Karpas-422 (cell line): Measurements from ENCODE around the gene SSX2IP. TPM values are rescaled to one million over a fixed set of nuclear protein-coding genes. Genes with fewer than 3 reads are reported as not detected.

ENCODE experiments used
- DNase-seq: peaks from one replicate; pipeline ENCODE4 v3.0.0-alpha.2; 2015
- H2AFZ ChIP-seq: fragments of 200-600 bp; sonication (generic); 2 replicates; pipeline ENCODE4 v1.6.1; 2014; ENCODE audit warnings: antibody characterized with exemption, low read length, mixed read lengths
- H3K27ac ChIP-seq: fragments of 200-600 bp; sonication (generic); 2 replicates; pipeline ENCODE4 v1.5.1; 2014; ENCODE audit warnings: mild to moderate bottlenecking, low read length, moderate library complexity
- H3K27me3 ChIP-seq: fragments of 200-600 bp; sonication (generic); 2 replicates; pipeline ENCODE4 v1.6.1; 2014; ENCODE audit warnings: low read length, mixed read lengths
- H3K36me3 ChIP-seq: fragments of 200-600 bp; sonication (generic); 2 replicates; pipeline ENCODE4 v1.6.1; 2014; ENCODE audit warnings: low read length, mixed read lengths; ENCODE audit not compliant: insufficient read depth
- H3K4me1 ChIP-seq: fragments of 200-600 bp; sonication (generic); 2 replicates; pipeline ENCODE4 v1.6.1; 2014; ENCODE audit warnings: mild to moderate bottlenecking, low read length, mixed read lengths
- H3K4me2 ChIP-seq: fragments of 200-600 bp; sonication (generic); 2 replicates; pipeline ENCODE4 v1.6.1; 2014; ENCODE audit warnings: low read length, low read depth, mild to moderate bottlenecking; ENCODE audit not compliant: poor library complexity, severe bottlenecking
- H3K4me3 ChIP-seq: fragments of 200-600 bp; sonication (generic); 2 replicates; pipeline ENCODE4 v1.5.1; 2014; ENCODE audit warnings: mild to moderate bottlenecking, antibody characterized with exemption, low read length, mixed read lengths
- H3K79me2 ChIP-seq: fragments of 200-600 bp; sonication (generic); 2 replicates; pipeline ENCODE4 v1.6.1; 2014; ENCODE audit warnings: mild to moderate bottlenecking, low read length, mixed read lengths
- H3K9ac ChIP-seq: fragments of 200-600 bp; sonication (generic); 2 replicates; pipeline ENCODE4 v1.6.0; 2014; ENCODE audit warnings: low read length
- H3K9me2 ChIP-seq: fragments of 200-600 bp; sonication (generic), shearing (Covaris generic); replicated peaks from 2 replicates; pipeline ENCODE4 v1.6.0; 2014; ENCODE audit warnings: mild to moderate bottlenecking, low read length, moderate library complexity; ENCODE audit not compliant: insufficient read depth
- H3K9me3 ChIP-seq: fragments of 300-700, 200-600 bp; sonication (generic); 2 replicates; pipeline ENCODE4 v1.6.1; 2014; ENCODE audit warnings: low read length, mixed read lengths
- H4K20me1 ChIP-seq: fragments of 200-600 bp; sonication (generic); 2 replicates; pipeline ENCODE4 v1.6.1; 2014; ENCODE audit warnings: mild to moderate bottlenecking, antibody characterized with exemption, low read length, low read depth; ENCODE audit not compliant: insufficient read depth
- total RNA-seq: library from RNA; depleted of rRNA; stranded (reverse); fragments of >200 nt; shearing (Covaris generic); gene quantifications from 2 replicates; pipeline ENCODE4 v1.2.3, GENCODE V29; 2014; ENCODE audit warnings: low replicate concordance

The SSX2IP gene
- total RNA-seq, 1 experiment from 2014 or later, result 29.0 TPM

GRCh38 chr1:84715342-84716019 lies 25.2 kb upstream of the SSX2IP start:
- Histone ChIP-seq H2AFZ (no peak overlapping the region), H3K9me3 (no peaks in the 10 kb centered on the region), H3K79me2 (no peaks in the 10 kb centered on the region), H3K9ac (no peak overlapping the region), H3K27me3 (no peaks in the 10 kb centered on the region), H3K27ac (no peak overlapping the region), H4K20me1 (no peaks in the 10 kb centered on the region), H3K4me3 (no peak overlapping the region), H3K9me2 (no peaks in the 10 kb centered on the region), H3K36me3 (no peaks in the 10 kb centered on the region), H3K4me1 (no peaks in the 10 kb centered on the region), H3K4me2 (no peak overlapping the region)
- DNase-seq, result no peak

- H3K9me2 ChIP-seq, result no peaks in the 10 kb centered on the region
- no peak overlapping the region for H3K4me3 ChIP-seq
- no peak overlapping the region for H2AFZ ChIP-seq
- no peaks in the 10 kb centered on the region for H3K4me1 ChIP-seq
- H4K20me1 ChIP-seq, result no peaks in the 10 kb centered on the region
- H3K27ac ChIP-seq, result no peak overlapping the region
- DNase-seq, result no peak
- no peaks in the 10 kb centered on the region for H3K27me3 ChIP-seq
- no peaks in the 10 kb centered on the region for H3K36me3 ChIP-seq
- no peaks in the 10 kb centered on the region for H3K9me3 ChIP-seq
- no peak overlapping the region for H3K9ac ChIP-seq
- no peaks in the 10 kb centered on the region for H3K79me2 ChIP-seq
- no peak overlapping the region for H3K4me2 ChIP-seq
Measured at GRCh38 chr1:84712276-84712874, 22.1 kb upstream of the SSX2IP start.

GRCh38 chr1:84711869-84712268 lies 21.6 kb upstream of the SSX2IP start:
- H3K9ac ChIP-seq, result no peak overlapping the region
- H3K27me3 ChIP-seq, result no peaks in the 10 kb centered on the region
- H3K4me2 ChIP-seq, result no peak overlapping the region
- H2AFZ ChIP-seq, result no peak overlapping the region
- no peak overlapping the region for H3K4me3 ChIP-seq
- no peak overlapping the region for H3K27ac ChIP-seq
- no peaks in the 10 kb centered on the region for H4K20me1 ChIP-seq
- H3K9me2 ChIP-seq, result no peaks in the 10 kb centered on the region
- no peaks in the 10 kb centered on the region for H3K36me3 ChIP-seq
- no peaks in the 10 kb centered on the region for H3K4me1 ChIP-seq
- no peak for DNase-seq
- H3K79me2 ChIP-seq, result no peaks in the 10 kb centered on the region
- H3K9me3 ChIP-seq, result no peaks in the 10 kb centered on the region

GRCh38 chr1:84711121-84711520 lies 20.9 kb upstream of the SSX2IP start:
- no peak overlapping the region for H3K4me3 ChIP-seq
- H2AFZ ChIP-seq, result no peak overlapping the region
- H3K9me2 ChIP-seq, result no peaks in the 10 kb centered on the region
- H3K9ac ChIP-seq, result no peak overlapping the region
- H4K20me1 ChIP-seq, result no peaks in the 10 kb centered on the region
- no peaks in the 10 kb centered on the region for H3K4me1 ChIP-seq
- no peak for DNase-seq
- no peak overlapping the region for H3K27ac ChIP-seq
- H3K79me2 ChIP-seq, result no peaks in the 10 kb centered on the region
- no peaks in the 10 kb centered on the region for H3K36me3 ChIP-seq
- no peaks in the 10 kb centered on the region for H3K9me3 ChIP-seq
- no peaks in the 10 kb centered on the region for H3K27me3 ChIP-seq
- no peak overlapping the region for H3K4me2 ChIP-seq

GRCh38 chr1:84709131-84709530 lies 18.9 kb upstream of the SSX2IP start:
- Histone ChIP-seq H3K4me1 (peaks cover 13% of the 10 kb centered on the region), H3K9ac (no peak overlapping the region), H3K4me2 (no peak overlapping the region), H3K36me3 (no peaks in the 10 kb centered on the region), H2AFZ (no peak overlapping the region), H3K27me3 (no peaks in the 10 kb centered on the region), H3K27ac (no peak overlapping the region), H3K4me3 (no peak overlapping the region), H3K9me3 (no peaks in the 10 kb centered on the region), H3K9me2 (no peaks in the 10 kb centered on the region), H4K20me1 (no peaks in the 10 kb centered on the region), H3K79me2 (no peaks in the 10 kb centered on the region)
- DNase-seq, result no peak

GRCh38 chr1:84708031-84708430 lies 17.8 kb upstream of the SSX2IP start:
- H2AFZ ChIP-seq, result no peak overlapping the region
- no peak overlapping the region for H3K4me2 ChIP-seq
- H3K36me3 ChIP-seq, result no peaks in the 10 kb centered on the region

GRCh38 chr1:84705513-84705912 lies 15.3 kb upstream of the SSX2IP start:
- no peak overlapping the region for H2AFZ ChIP-seq

More at GRCh38 chr1:84708031-84708430, 17.8 kb upstream of the SSX2IP start:
- Histone ChIP-seq H3K4me3 (no peak overlapping the region), H3K9me2 (no peaks in the 10 kb centered on the region), H3K27me3 (no peaks in the 10 kb centered on the region), H3K9me3 (no peaks in the 10 kb centered on the region), H3K4me1 (peaks cover 21% of the 10 kb centered on the region), H3K79me2 (no peaks in the 10 kb centered on the region), H3K9ac (no peak overlapping the region), H3K27ac (no peak overlapping the region), H4K20me1 (no peaks in the 10 kb centered on the region)
- DNase-seq, result no peak

GRCh38 chr1:84704872-84705417 lies 14.7 kb upstream of the SSX2IP start:
- Histone ChIP-seq H2AFZ (no peak overlapping the region), H3K27me3 (no peaks in the 10 kb centered on the region), H3K27ac (no peak overlapping the region), H3K4me2 (peak overlapping the region; percentile 13), H3K9me2 (no peaks in the 10 kb centered on the region), H3K4me3 (no peak overlapping the region), H3K79me2 (no peaks in the 10 kb centered on the region), H3K9me3 (no peaks in the 10 kb centered on the region), H3K4me1 (peaks cover 51% of the 10 kb centered on the region), H3K36me3 (no peaks in the 10 kb centered on the region), H4K20me1 (no peaks in the 10 kb centered on the region), H3K9ac (peak overlapping the region; percentile 22; the same call in 1 of the 2 replicates)
- peak; percentile 57 for DNase-seq

More at GRCh38 chr1:84705513-84705912, 15.3 kb upstream of the SSX2IP start:
- no peaks in the 10 kb centered on the region for H3K27me3 ChIP-seq
- no peaks in the 10 kb centered on the region for H3K9me3 ChIP-seq
- peaks cover 46% of the 10 kb centered on the region for H3K4me1 ChIP-seq
- H3K4me3 ChIP-seq, result no peak overlapping the region
- no peaks in the 10 kb centered on the region for H3K9me2 ChIP-seq
- no peak overlapping the region for H3K27ac ChIP-seq
- no peak overlapping the region for H3K9ac ChIP-seq
- H3K4me2 ChIP-seq, result no peak overlapping the region
- no peaks in the 10 kb centered on the region for H3K36me3 ChIP-seq
- no peaks in the 10 kb centered on the region for H3K79me2 ChIP-seq
- H4K20me1 ChIP-seq, result no peaks in the 10 kb centered on the region
- DNase-seq, result no peak
